SU-DHL-6 (cell line): ENCODE results near the gene MARCO.

Experiments
- H2AFZ ChIP-seq: fragments of 200-600 bp; sonication (generic); 2 replicates; pipeline ENCODE4 v1.6.1; 2014; ENCODE audit warnings: low read depth, mild to moderate bottlenecking, moderate library complexity, mixed read lengths, antibody characterized with exemption, low read length; ENCODE audit not compliant: severe bottlenecking
- H3F3A ChIP-seq: fragments of 200-600 bp; shearing (Covaris generic); 2 replicates; pipeline ENCODE4 v1.6.0; 2016; ENCODE audit warnings: antibody characterized with exemption, mild to moderate bottlenecking; ENCODE audit not compliant: insufficient read depth
- H3K27ac ChIP-seq: fragments of 200-600 bp; sonication (generic); 2 replicates; pipeline ENCODE4 v1.5.1; 2016; ENCODE audit warnings: low read depth, mild to moderate bottlenecking, low read length, moderate library complexity, mixed read lengths
- H3K27me3 ChIP-seq: fragments of 200-600 bp; sonication (generic), shearing (Covaris generic); 2 replicates; pipeline ENCODE4 v1.6.0; 2014; ENCODE audit warnings: mild to moderate bottlenecking, low read length
- H3K36me3 ChIP-seq: fragments of 200-600 bp; sonication (generic); 2 replicates; pipeline ENCODE4 v1.6.1; 2014; ENCODE audit warnings: mild to moderate bottlenecking, low read length, mixed read lengths
- H3K4me2 ChIP-seq: fragments of 300-600, 200-600 bp; shearing (Covaris generic), sonication (generic); 2 replicates; pipeline ENCODE4 v1.6.0; 2014; ENCODE audit warnings: low read length, low read depth, mild to moderate bottlenecking; ENCODE audit not compliant: poor library complexity, severe bottlenecking
- H3K4me3 ChIP-seq: fragments of 200-600 bp; sonication (generic); 2 replicates; pipeline ENCODE4 v1.5.1; 2014; ENCODE audit warnings: antibody characterized with exemption, low read length, mild to moderate bottlenecking, mixed read lengths; ENCODE audit not compliant: insufficient read depth, poor library complexity, severe bottlenecking
- H3K79me2 ChIP-seq: fragments of 200-600 bp; sonication (generic); 2 replicates; pipeline ENCODE4 v1.6.1; 2014; ENCODE audit warnings: mild to moderate bottlenecking, low read length, moderate library complexity; ENCODE audit not compliant: insufficient read depth
- H3K9ac ChIP-seq: fragments of 200-600 bp; sonication (generic); 2 replicates; pipeline ENCODE4 v1.7.0; 2014; ENCODE audit warnings: mild to moderate bottlenecking, low read length
- H3K9me2 ChIP-seq: fragments of 200-600 bp; sonication (generic); replicated peaks from 2 replicates; pipeline ENCODE4 v1.6.1; 2014; ENCODE audit warnings: low read length; ENCODE audit not compliant: insufficient read depth
- H3K9me3 ChIP-seq: fragments of 200-600 bp; sonication (generic); 2 replicates; pipeline ENCODE4 v1.6.1; 2014; ENCODE audit warnings: low read length, mixed read lengths; ENCODE audit not compliant: insufficient read depth
- H4K20me1 ChIP-seq: fragments of 200-600 bp; sonication (generic); 2 replicates; pipeline ENCODE4 v1.6.1; 2014; ENCODE audit warnings: low read depth, mild to moderate bottlenecking, antibody characterized with exemption, low read length, moderate library complexity, mixed read lengths
- CTCF ChIP-seq: fragments of 200-600 bp; sonication (generic); IDR thresholded peaks from one replicate; pipeline ENCODE4 v1.5.1; 2017; ENCODE audit warnings: antibody characterized with exemption, mild to moderate bottlenecking, low read length, moderate library complexity; ENCODE audit not compliant: insufficient read depth, poor library complexity, severe bottlenecking
- EZH2phosphoT487 ChIP-seq: fragments of 200-600 bp; sonication (generic), shearing (Covaris generic); conservative IDR thresholded peaks from 2 replicates; pipeline ENCODE4 v1.6.1; 2018; ENCODE audit warnings: mild to moderate bottlenecking, antibody characterized with exemption, low read length, moderate library complexity, mixed read lengths

The MARCO gene

GRCh38 chr2:119024568-119024967, 82.6 kb downstream of the MARCO start:
- no peak overlapping the region for H2AFZ ChIP-seq
- H3K36me3 ChIP-seq, result no peaks in the 10 kb centered on the region
- no peak overlapping the region for H3K4me2 ChIP-seq
- H3K79me2 ChIP-seq, result no peaks in the 10 kb centered on the region
- no peaks in the 10 kb centered on the region for H3F3A ChIP-seq
- no peaks in the 10 kb centered on the region for H4K20me1 ChIP-seq
- H3K4me3 ChIP-seq, result no peak overlapping the region
- TF ChIP-seq CTCF, result no peak
- TF ChIP-seq EZH2phosphoT487, result no peak
- no peaks in the 10 kb centered on the region for H3K9me3 ChIP-seq
- H3K9me2 ChIP-seq, result no peaks in the 10 kb centered on the region
- H3K27me3 ChIP-seq, result no peaks in the 10 kb centered on the region
- H3K9ac ChIP-seq, result no peak overlapping the region
- no peak overlapping the region for H3K27ac ChIP-seq

- Histone ChIP-seq H2AFZ (no peak overlapping the region), H3K27me3 (no peaks in the 10 kb centered on the region), H3K9ac (no peak overlapping the region), H3K4me3 (no peak overlapping the region), H3K9me2 (no peaks in the 10 kb centered on the region), H3K27ac (no peak overlapping the region), H3K79me2 (no peaks in the 10 kb centered on the region), H3K4me2 (no peak overlapping the region), H4K20me1 (no peaks in the 10 kb centered on the region), H3K36me3 (no peaks in the 10 kb centered on the region), H3K9me3 (no peaks in the 10 kb centered on the region), H3F3A (no peaks in the 10 kb centered on the region)
- TF ChIP-seq EZH2phosphoT487 (no peak), CTCF (no peak)
These were observed 83.0 kb downstream of the MARCO start for GRCh38 chr2:119025013-119025412.

GRCh38 chr2:119025762-119026351, 83.9 kb downstream of the MARCO start:
- Histone ChIP-seq H3K27ac (no peak overlapping the region), H3K9ac (no peak overlapping the region), H3K4me3 (no peak overlapping the region), H2AFZ (no peak overlapping the region), H3K9me3 (no peaks in the 10 kb centered on the region), H3F3A (no peaks in the 10 kb centered on the region), H3K4me2 (no peak overlapping the region), H4K20me1 (no peaks in the 10 kb centered on the region), H3K9me2 (no peaks in the 10 kb centered on the region), H3K36me3 (no peaks in the 10 kb centered on the region), H3K27me3 (no peaks in the 10 kb centered on the region), H3K79me2 (no peaks in the 10 kb centered on the region)
- TF ChIP-seq EZH2phosphoT487, result no peak
- TF ChIP-seq CTCF, result no peak
